Fibroblast of lung (primary cell): ENCODE data around the gene ROGDI. TPM values are rescaled to one million over a fixed set of nuclear protein-coding genes. Genes with fewer than 3 reads are reported as not detected.

ENCODE experiments used
- DNase-seq, 2 donors: peaks; one replicate each; pipeline versions ENCODE4 v3.0.0 to v3.0.0-alpha.2; 2010; ENCODE audit warnings: low read depth in 2 of 2
- H2AFZ ChIP-seq: 2 replicates; pipeline ENCODE4 v1.5.1; 2012; ENCODE audit warnings: low read length, control low read depth, inconsistent platforms
- H3K27ac ChIP-seq: 2 replicates; pipeline ENCODE4 v1.5.1; 2011; ENCODE audit warnings: low read length, control low read depth; ENCODE audit not compliant: insufficient read depth
- H3K27me3 ChIP-seq: 2 replicates; pipeline ENCODE4 v1.5.1; 2011; ENCODE audit warnings: mild to moderate bottlenecking, low read length; ENCODE audit not compliant: control insufficient read depth, insufficient read depth
- H3K36me3 ChIP-seq: 2 replicates; pipeline ENCODE4 v1.5.1; 2011; ENCODE audit warnings: low read length; ENCODE audit not compliant: control insufficient read depth, insufficient read depth
- H3K4me1 ChIP-seq: 2 replicates; pipeline ENCODE4 v1.5.1; 2011; ENCODE audit warnings: low read length; ENCODE audit not compliant: control insufficient read depth, insufficient read depth; ENCODE audit errors: extremely low read depth
- H3K4me2 ChIP-seq: 2 replicates; pipeline ENCODE4 v1.5.1; 2011; ENCODE audit warnings: low read length, control low read depth; ENCODE audit not compliant: insufficient read depth; ENCODE audit errors: extremely low read depth
- H3K4me3 ChIP-seq, 4 experiments: fragments of 200-600 bp in 1 of 4; sonication (generic) in 1 of 4; replicated peaks in 1 of 4; 2 replicates each; pipeline ENCODE4 v1.5.1; 2011 to 2016; ENCODE audit warnings: low read length in 4 of 4, low read depth in 3 of 4, mild to moderate bottlenecking in 3 of 4, control low read depth in 2 of 4, inconsistent platforms in 1 of 4, mixed read lengths in 1 of 4; ENCODE audit not compliant: insufficient read depth in 1 of 4; ENCODE audit errors: control extremely low read depth in 1 of 4
- H3K79me2 ChIP-seq: 2 replicates; pipeline ENCODE4 v1.5.1; 2012; ENCODE audit warnings: mild to moderate bottlenecking, low read length, inconsistent platforms; ENCODE audit not compliant: control insufficient read depth, insufficient read depth
- H3K9ac ChIP-seq: 2 replicates; pipeline ENCODE4 v1.5.1; 2011; ENCODE audit warnings: mild to moderate bottlenecking, low read length, control low read depth; ENCODE audit not compliant: insufficient read depth
- H3K9me3 ChIP-seq: 2 replicates; pipeline ENCODE4 v1.5.1; 2012; ENCODE audit warnings: low read depth, low read length; ENCODE audit not compliant: control insufficient read depth, insufficient read depth
- H4K20me1 ChIP-seq: 2 replicates; pipeline ENCODE4 v1.5.1; 2011; ENCODE audit warnings: low read length; ENCODE audit not compliant: control insufficient read depth, insufficient read depth; ENCODE audit errors: extremely low read depth
- CTCF ChIP-seq, 2 donors: IDR thresholded peaks in 1 of 2; conservative IDR thresholded peaks in 1 of 2; 1 replicate in 1 of 2; 2 replicates in 1 of 2; pipeline ENCODE4 v1.5.1; 2011 to 2012; ENCODE audit warnings: low read length in 2 of 2, control low read depth in 1 of 2, inconsistent platforms in 1 of 2, low read depth in 1 of 2, mild to moderate bottlenecking in 1 of 2
- EZH2 ChIP-seq: IDR thresholded peaks from 2 replicates; pipeline ENCODE4 v1.5.1; 2012; ENCODE audit warnings: low read length, control low read depth, mild to moderate bottlenecking; ENCODE audit errors: missing control alignments
- polyA plus RNA-seq, 2 donors: library from polyadenylated mRNA; depleted of rRNA in 1 of 2; stranded (reverse) in 1 of 2; unstranded in 1 of 2; fragments of >200 nt; gene quantifications; 2 replicates each; pipeline ENCODE4 v1.2.1, GENCODE V29; 2011 to 2012; ENCODE audit warnings: missing spikeins in 1 of 2
- total RNA-seq: library from RNA; depleted of rRNA; stranded (reverse); fragments of >200 nt; gene quantifications from 2 replicates; pipeline ENCODE4 v1.2.1, GENCODE V29; 2014

Gene ROGDI
- total and polyA plus RNA-seq, 2 donors (not counting 1 experiment from before 2014, with no cell fraction given): 9.2 to 13.0 TPM

DNA sequence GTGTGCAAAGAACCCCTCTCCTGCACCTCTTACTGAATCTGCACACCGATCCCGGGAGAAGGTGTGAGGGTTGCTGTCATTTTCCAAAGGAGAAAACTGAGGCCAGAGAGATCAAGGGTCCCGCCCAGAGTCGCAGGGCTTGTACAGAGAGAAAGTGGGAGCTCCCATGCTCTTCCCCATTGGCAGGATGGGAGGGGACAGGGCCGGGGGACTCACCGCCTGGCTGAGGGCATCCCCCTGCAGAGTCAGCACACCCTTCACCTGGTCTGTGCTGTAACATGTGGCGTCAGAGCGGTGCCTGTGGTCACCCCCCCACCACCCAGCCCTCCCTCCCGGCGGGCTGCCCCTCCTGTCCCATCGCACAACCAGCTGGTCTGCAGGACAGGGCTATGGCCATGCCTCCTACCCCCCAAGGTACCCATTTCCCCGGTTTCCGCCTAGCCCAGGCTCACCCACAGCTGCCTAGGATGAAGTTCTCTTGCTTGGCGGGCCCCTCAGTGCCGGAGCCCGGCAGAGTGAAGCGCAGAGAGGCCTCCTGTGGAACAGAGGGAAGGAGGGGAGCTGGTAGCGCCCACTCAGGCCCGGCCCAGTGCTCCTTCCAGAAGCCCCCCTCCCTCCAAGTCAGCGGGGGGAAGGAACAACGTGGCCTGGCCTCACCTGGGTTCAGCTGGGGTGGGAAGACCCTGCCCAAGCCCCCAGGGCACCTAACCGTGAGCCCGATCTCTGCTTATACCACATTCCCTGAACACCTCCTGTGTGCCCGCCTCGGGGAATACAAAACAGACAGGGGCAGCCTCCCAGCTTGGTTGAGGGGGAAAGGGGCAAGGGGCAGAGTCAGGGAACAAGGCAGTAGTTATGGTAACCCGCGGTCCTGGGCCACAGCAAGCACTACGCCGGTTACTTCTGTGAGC is 1.1 kb downstream of the ROGDI start:
- peak overlapping the region; percentile 62 to 79 (median 75) for H3K4me3 ChIP-seq
- peak overlapping the region; percentile 26 for H3K9ac ChIP-seq
- H3K27ac ChIP-seq: no peak overlapping the region
- H3K9me3 ChIP-seq: no peaks in the 10 kb centered on the region
- peak overlapping the region; percentile 91 for H2AFZ ChIP-seq
- no peak for TF ChIP-seq EZH2
- TF ChIP-seq CTCF (conservative IDR thresholded peaks at IDR 0.05 in 1 of 2, IDR thresholded peaks at IDR 0.05 in 1 of 2; ENCODE audit: low read depth in 1 of 2, low read length in 2 of 2): no peak
- H3K4me2 ChIP-seq: peak overlapping the region; percentile 88
- DNase-seq: no peak
- peaks cover 6% of the 10 kb centered on the region for H3K36me3 ChIP-seq
- H3K79me2 ChIP-seq: no peaks in the 10 kb centered on the region
- H3K27me3 ChIP-seq: no peaks in the 10 kb centered on the region
- no peaks in the 10 kb centered on the region for H4K20me1 ChIP-seq
- H3K4me1 ChIP-seq: peaks cover 2% of the 10 kb centered on the region

- no peak for DNase-seq
- no peaks in the 10 kb centered on the region for H3K27me3 ChIP-seq
- H3K4me1 ChIP-seq: peaks cover 2% of the 10 kb centered on the region
- no peaks in the 10 kb centered on the region for H3K9me3 ChIP-seq
- H4K20me1 ChIP-seq: no peaks in the 10 kb centered on the region
- H3K27ac ChIP-seq: no peak overlapping the region
- no peak overlapping the region for H3K4me3 ChIP-seq
- TF ChIP-seq EZH2 (no peak), CTCF (conservative IDR thresholded peaks at IDR 0.05 in 1 of 2, IDR thresholded peaks at IDR 0.05 in 1 of 2; ENCODE audit: low read depth in 1 of 2, low read length in 2 of 2) (no peak)
- no peak overlapping the region for H2AFZ ChIP-seq
- peaks cover 6% of the 10 kb centered on the region for H3K36me3 ChIP-seq
- H3K9ac ChIP-seq: no peak overlapping the region
- no peaks in the 10 kb centered on the region for H3K79me2 ChIP-seq
- no peak overlapping the region for H3K4me2 ChIP-seq
Observed at GRCh38 chr16:4800290-4801041, 2.0 kb downstream of the ROGDI start.

- Histone ChIP-seq H3K9me3 (no peaks in the 10 kb centered on the region), H4K20me1 (no peaks in the 10 kb centered on the region), H3K27ac (no peak overlapping the region), H3K36me3 (no peaks in the 10 kb centered on the region), H3K27me3 (no peaks in the 10 kb centered on the region), H3K4me2 (no peak overlapping the region), H3K4me3 (no peak overlapping the region), H3K9ac (no peak overlapping the region), H3K4me1 (peaks cover 2% of the 10 kb centered on the region), H2AFZ (no peak overlapping the region), H3K79me2 (no peaks in the 10 kb centered on the region)
- no peak for DNase-seq
- TF ChIP-seq EZH2: no peak
- TF ChIP-seq CTCF (conservative IDR thresholded peaks at IDR 0.05 in 1 of 2, IDR thresholded peaks at IDR 0.05 in 1 of 2; ENCODE audit: low read depth in 1 of 2, low read length in 2 of 2): no peak
Observed at GRCh38 chr16:4799171-4799855, 3.1 kb downstream of the ROGDI start.
